HepG2 (cell line): ENCODE measurements around the gene CIBAR2. TPM values are rescaled to one million over a fixed set of nuclear protein-coding genes. Genes with fewer than 3 reads are reported as not detected.

Experiments used
- AKAP8 ChIP-seq: sonication (generic); formaldehyde crosslinking; IDR thresholded peaks from 2 replicates; pipeline ENCODE4 v1.5.1; 2020; ENCODE audit warnings: mild to moderate bottlenecking, missing genetic modification reagents
- KMT2A ChIP-seq: sonication (generic); formaldehyde crosslinking; IDR thresholded peaks from 2 replicates; pipeline ENCODE4 v1.4.0; 2020; ENCODE audit warnings: missing genetic modification reagents
- MEF2D ChIP-seq: sonication (generic); formaldehyde crosslinking; IDR thresholded peaks from 2 replicates; pipeline ENCODE4 v1.5.1; 2020; ENCODE audit warnings: mild to moderate bottlenecking, missing genetic modification reagents
- YEATS4 ChIP-seq: sonication (generic); formaldehyde crosslinking; IDR thresholded peaks from 2 replicates; pipeline ENCODE4 v1.4.0; 2020; ENCODE audit warnings: missing genetic modification reagents, borderline replicate concordance
- polyA plus RNA-seq, 8 experiments: library from polyadenylated mRNA; depleted of rRNA in 3 of 8; stranded (reverse) in 7 of 8; unstranded in 1 of 8; fragments of >200 nt; fragmentation: Illumina TruSeq in 4 of 8; extraction: Trizol in 4 of 8; gene quantifications; 2 replicates each; pipeline versions ENCODE4 v1.2.1 to v1.2.3, GENCODE V29; 2011 to 2016; ENCODE audit warnings: low read depth in 4 of 8, missing spikeins in 1 of 8, mixed read lengths in 1 of 8; ENCODE audit not compliant: insufficient read depth in 1 of 8
- total RNA-seq, 5 experiments: library from RNA; depleted of rRNA; stranded (reverse); fragments of >200 nt; fragmentation: Illumina TruSeq; extraction: Trizol; gene quantifications; 2 replicates each; pipeline ENCODE4 v1.2.3, GENCODE V29; 2016; ENCODE audit warnings: low read depth in 1 of 5
- TF ChIP-seq, protein P1 (sequence below): sonication (generic); formaldehyde crosslinking; IDR thresholded peaks from 2 replicates; pipeline ENCODE4 v1.9.0; 2021; ENCODE audit warnings: missing genetic modification reagents, borderline replicate concordance
- TF ChIP-seq, protein P2 (sequence below): sonication (generic); formaldehyde crosslinking; IDR thresholded peaks from 2 replicates; pipeline ENCODE4 v1.5.1; 2020; ENCODE audit warnings: missing genetic modification reagents, mild to moderate bottlenecking, borderline replicate concordance
- TF ChIP-seq, protein P3 (sequence below): sonication (generic); formaldehyde crosslinking; IDR thresholded peaks from 2 replicates; pipeline ENCODE4 v1.4.0; 2020; ENCODE audit warnings: missing genetic modification reagents
- TF ChIP-seq, protein P4 (sequence below): sonication (generic); formaldehyde crosslinking; IDR thresholded peaks from 2 replicates; pipeline ENCODE4 v1.4.0; 2020; ENCODE audit warnings: missing genetic modification reagents, borderline replicate concordance

The CIBAR2 gene
- total and polyA plus RNA-seq, 2 of the 13 experiments (the other 11 are each of a cell fraction or from before 2014, with no cell fraction given), result not detected

DNA sequence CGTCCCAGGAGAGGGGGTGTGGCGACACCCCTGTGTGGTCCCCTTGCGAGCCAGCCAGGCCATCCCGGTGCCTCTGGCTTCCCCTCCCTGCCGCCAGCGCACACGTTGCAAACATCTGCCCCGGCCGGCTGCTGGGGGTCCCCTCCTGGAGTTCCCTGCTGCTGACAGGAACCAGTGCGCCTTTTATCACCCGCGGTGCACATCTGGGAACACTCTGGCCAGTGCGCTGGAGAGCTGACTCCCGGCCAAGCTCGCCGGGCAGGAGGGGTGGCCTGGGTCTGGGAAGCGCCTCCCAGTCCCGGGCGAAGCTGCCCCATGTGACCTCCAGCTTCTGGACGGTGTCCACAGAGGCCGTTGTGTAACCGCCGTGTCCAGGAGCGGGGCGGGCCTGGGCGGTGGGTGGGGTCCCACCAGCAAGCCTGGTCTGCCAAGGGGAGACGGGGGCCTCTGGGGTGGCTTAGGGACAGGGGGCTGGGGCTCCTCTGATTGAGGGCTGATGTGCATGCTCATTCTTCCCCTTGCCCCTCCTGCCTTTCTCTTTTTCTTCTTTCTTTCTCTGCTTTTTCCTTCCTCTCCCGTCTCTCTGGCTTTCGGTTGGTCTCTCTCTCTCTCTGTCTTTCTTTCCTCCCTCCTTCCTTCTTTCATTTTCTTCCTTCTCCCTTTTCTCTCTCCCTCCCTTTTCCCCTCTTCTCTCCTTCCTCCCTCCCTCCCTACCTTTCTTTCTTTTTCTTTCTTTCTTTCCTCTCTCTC, 25.2 kb upstream of the CIBAR2 start (continued):
- TF ChIP-seq, protein P1, sequence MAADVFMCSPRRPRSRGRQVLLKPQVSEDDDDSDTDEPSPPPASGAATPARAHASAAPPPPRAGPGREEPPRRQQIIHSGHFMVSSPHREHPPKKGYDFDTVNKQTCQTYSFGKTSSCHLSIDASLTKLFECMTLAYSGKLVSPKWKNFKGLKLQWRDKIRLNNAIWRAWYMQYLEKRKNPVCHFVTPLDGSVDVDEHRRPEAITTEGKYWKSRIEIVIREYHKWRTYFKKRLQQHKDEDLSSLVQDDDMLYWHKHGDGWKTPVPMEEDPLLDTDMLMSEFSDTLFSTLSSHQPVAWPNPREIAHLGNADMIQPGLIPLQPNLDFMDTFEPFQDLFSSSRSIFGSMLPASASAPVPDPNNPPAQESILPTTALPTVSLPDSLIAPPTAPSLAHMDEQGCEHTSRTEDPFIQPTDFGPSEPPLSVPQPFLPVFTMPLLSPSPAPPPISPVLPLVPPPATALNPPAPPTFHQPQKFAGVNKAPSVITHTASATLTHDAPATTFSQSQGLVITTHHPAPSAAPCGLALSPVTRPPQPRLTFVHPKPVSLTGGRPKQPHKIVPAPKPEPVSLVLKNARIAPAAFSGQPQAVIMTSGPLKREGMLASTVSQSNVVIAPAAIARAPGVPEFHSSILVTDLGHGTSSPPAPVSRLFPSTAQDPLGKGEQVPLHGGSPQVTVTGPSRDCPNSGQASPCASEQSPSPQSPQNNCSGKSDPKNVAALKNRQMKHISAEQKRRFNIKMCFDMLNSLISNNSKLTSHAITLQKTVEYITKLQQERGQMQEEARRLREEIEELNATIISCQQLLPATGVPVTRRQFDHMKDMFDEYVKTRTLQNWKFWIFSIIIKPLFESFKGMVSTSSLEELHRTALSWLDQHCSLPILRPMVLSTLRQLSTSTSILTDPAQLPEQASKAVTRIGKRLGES (CRISPR knock-in tag), result no peak
- TF ChIP-seq YEATS4 (CRISPR knock-in tag) (peak; percentile 47), KMT2A (CRISPR knock-in tag) (no peak; the same call in none of the 2 replicates), AKAP8 (CRISPR knock-in tag) (no peak; the same call in 1 of the 2 replicates), MEF2D (CRISPR knock-in tag) (no peak)
- TF ChIP-seq, protein P2, sequence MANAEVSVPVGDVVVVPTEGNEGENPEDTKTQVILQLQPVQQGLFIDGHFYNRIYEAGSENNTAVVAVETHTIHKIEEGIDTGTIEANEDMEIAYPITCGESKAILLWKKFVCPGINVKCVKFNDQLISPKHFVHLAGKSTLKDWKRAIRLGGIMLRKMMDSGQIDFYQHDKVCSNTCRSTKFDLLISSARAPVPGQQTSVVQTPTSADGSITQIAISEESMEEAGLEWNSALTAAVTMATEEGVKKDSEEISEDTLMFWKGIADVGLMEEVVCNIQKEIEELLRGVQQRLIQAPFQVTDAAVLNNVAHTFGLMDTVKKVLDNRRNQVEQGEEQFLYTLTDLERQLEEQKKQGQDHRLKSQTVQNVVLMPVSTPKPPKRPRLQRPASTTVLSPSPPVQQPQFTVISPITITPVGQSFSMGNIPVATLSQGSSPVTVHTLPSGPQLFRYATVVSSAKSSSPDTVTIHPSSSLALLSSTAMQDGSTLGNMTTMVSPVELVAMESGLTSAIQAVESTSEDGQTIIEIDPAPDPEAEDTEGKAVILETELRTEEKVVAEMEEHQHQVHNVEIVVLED (CRISPR knock-in tag), result no peak
- TF ChIP-seq, protein P3, sequence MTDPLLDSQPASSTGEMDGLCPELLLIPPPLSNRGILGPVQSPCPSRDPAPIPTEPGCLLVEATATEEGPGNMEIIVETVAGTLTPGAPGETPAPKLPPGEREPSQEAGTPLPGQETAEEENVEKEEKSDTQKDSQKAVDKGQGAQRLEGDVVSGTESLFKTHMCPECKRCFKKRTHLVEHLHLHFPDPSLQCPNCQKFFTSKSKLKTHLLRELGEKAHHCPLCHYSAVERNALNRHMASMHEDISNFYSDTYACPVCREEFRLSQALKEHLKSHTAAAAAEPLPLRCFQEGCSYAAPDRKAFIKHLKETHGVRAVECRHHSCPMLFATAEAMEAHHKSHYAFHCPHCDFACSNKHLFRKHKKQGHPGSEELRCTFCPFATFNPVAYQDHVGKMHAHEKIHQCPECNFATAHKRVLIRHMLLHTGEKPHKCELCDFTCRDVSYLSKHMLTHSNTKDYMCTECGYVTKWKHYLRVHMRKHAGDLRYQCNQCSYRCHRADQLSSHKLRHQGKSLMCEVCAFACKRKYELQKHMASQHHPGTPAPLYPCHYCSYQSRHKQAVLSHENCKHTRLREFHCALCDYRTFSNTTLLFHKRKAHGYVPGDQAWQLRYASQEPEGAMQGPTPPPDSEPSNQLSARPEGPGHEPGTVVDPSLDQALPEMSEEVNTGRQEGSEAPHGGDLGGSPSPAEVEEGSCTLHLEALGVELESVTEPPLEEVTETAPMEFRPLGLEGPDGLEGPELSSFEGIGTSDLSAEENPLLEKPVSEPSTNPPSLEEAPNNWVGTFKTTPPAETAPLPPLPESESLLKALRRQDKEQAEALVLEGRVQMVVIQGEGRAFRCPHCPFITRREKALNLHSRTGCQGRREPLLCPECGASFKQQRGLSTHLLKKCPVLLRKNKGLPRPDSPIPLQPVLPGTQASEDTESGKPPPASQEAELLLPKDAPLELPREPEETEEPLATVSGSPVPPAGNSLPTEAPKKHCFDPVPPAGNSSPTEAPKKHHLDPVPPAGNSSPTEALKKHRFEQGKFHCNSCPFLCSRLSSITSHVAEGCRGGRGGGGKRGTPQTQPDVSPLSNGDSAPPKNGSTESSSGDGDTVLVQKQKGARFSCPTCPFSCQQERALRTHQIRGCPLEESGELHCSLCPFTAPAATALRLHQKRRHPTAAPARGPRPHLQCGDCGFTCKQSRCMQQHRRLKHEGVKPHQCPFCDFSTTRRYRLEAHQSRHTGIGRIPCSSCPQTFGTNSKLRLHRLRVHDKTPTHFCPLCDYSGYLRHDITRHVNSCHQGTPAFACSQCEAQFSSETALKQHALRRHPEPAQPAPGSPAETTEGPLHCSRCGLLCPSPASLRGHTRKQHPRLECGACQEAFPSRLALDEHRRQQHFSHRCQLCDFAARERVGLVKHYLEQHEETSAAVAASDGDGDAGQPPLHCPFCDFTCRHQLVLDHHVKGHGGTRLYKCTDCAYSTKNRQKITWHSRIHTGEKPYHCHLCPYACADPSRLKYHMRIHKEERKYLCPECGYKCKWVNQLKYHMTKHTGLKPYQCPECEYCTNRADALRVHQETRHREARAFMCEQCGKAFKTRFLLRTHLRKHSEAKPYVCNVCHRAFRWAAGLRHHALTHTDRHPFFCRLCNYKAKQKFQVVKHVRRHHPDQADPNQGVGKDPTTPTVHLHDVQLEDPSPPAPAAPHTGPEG (CRISPR knock-in tag), result no peak
- TF ChIP-seq, protein P4, sequence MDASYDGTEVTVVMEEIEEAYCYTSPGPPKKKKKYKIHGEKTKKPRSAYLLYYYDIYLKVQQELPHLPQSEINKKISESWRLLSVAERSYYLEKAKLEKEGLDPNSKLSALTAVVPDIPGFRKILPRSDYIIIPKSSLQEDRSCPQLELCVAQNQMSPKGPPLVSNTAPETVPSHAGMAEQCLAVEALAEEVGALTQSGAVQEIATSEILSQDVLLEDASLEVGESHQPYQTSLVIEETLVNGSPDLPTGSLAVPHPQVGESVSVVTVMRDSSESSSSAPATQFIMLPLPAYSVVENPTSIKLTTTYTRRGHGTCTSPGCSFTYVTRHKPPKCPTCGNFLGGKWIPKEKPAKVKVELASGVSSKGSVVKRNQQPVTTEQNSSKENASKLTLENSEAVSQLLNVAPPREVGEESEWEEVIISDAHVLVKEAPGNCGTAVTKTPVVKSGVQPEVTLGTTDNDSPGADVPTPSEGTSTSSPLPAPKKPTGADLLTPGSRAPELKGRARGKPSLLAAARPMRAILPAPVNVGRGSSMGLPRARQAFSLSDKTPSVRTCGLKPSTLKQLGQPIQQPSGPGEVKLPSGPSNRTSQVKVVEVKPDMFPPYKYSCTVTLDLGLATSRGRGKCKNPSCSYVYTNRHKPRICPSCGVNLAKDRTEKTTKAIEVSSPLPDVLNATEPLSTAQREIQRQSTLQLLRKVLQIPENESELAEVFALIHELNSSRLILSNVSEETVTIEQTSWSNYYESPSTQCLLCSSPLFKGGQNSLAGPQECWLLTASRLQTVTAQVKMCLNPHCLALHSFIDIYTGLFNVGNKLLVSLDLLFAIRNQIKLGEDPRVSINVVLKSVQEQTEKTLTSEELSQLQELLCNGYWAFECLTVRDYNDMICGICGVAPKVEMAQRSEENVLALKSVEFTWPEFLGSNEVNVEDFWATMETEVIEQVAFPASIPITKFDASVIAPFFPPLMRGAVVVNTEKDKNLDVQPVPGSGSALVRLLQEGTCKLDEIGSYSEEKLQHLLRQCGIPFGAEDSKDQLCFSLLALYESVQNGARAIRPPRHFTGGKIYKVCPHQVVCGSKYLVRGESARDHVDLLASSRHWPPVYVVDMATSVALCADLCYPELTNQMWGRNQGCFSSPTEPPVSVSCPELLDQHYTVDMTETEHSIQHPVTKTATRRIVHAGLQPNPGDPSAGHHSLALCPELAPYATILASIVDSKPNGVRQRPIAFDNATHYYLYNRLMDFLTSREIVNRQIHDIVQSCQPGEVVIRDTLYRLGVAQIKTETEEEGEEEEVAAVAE (CRISPR knock-in tag), result 0 out of 2 replicates have a peak, but pooled peaks have one; percentile 46
